Sigmoid colon (tissue), 4 donors: ENCODE data around the gene GPR108.

Experiments used
- CTCF ChIP-seq, 4 experiments: fragments of 450-650 bp in 3 of 4; fragments of 200-600 bp in 1 of 4; IDR thresholded peaks; one replicate each; pipeline ENCODE4 v1.5.1; 2016 to 2019; ENCODE audit warnings: antibody characterized with exemption in 4 of 4, mild to moderate bottlenecking in 3 of 4, moderate library complexity in 2 of 4
- POLR2A ChIP-seq, 2 donors: fragments of 450-650 bp; IDR thresholded peaks; one replicate each; pipeline ENCODE4 v1.6.1; 2016; ENCODE audit warnings: antibody characterized with exemption in 2 of 2, mild to moderate bottlenecking in 2 of 2, moderate library complexity in 2 of 2
- POLR2AphosphoS5 ChIP-seq, 4 donors: sonication (generic); formaldehyde crosslinking; IDR thresholded peaks; one replicate each; pipeline ENCODE4 v1.6.1; 2017; ENCODE audit warnings: antibody characterized with exemption in 4 of 4

DNA sequence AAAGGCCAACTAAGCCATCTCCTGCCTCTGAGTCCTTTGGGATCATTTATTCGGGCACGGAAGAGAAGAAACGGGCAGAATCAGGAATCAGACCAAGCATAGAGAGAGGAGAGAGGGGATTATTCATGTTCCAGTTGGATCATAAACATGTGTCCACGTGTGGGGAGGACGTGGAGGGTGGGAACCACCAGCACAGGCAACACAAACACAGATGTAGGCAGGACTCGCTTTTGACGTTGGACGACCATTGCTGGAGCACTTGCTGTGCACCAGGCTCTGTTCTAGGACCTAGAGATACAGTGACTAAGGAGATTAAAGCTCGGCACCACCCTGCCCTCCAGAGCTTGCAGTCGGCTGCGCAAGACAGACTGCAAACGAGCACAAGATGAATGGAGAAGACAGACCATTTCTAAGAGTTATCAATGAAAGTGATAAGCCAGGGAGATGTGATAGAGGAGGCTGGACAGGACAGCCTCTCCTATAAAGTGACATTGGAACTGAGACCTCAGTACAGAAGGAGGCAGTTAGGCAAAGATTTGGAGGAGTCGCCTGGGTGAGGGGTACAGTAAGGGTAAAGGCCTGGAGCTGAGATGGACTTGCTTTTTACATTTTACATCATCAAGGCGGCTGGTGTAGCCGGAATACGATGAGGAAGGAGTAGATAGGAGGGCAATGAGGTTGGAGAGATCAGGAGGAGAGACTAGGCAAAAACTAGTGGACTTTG lies 29.1 kb upstream of the GPR108 start:
- TF ChIP-seq POLR2A (IDR thresholded peaks at IDR 0.05) = no peak
- TF ChIP-seq CTCF (IDR thresholded peaks at IDR 0.05) = no peak
- no peak for TF ChIP-seq POLR2AphosphoS5 (IDR thresholded peaks at IDR 0.05)
